GM12878 (cell line): ENCODE data around the gene PLA2G15. TPM values are rescaled to one million over a fixed set of nuclear protein-coding genes. Genes with fewer than 3 reads are reported as not detected.

Experiments used
- ATAC-seq: fragments of 200-7000 bp; cut with Tn5 transposase; 3 replicates; pipeline ENCODE4 v1.9.1; 2020; ENCODE audit warnings: mild to moderate bottlenecking, moderate library complexity
- BruUV-seq: library from RNA; stranded (reverse); fragments of 400-500 nt; replicated peaks from 2 replicates; lab custom pipeline; 2021; lab: Mats Ljungman, UMichigan
- CTCF ChIA-PET: fragments of 300-600 bp; sonication (Branson Sonifier 250); formaldehyde crosslinking; extraction: SDS; loops from one replicate; lab custom pipeline; 2021; ENCODE audit warnings: inconsistent platforms; lab: Yijun Ruan, JAX
- POLR2A ChIA-PET: fragments of 350-600 bp; formaldehyde crosslinking; extraction: SDS; loops from one replicate; lab custom pipeline; 2021; ENCODE audit warnings: inconsistent platforms; lab: Charles Lee
- RAD21 ChIA-PET: fragments of 300-600 bp; sonication (Branson Sonifier 250); formaldehyde crosslinking; loops from one replicate; lab custom pipeline; 2023; ENCODE audit warnings: antibody characterized with exemption; ENCODE audit not compliant: unreplicated experiment; lab: Charles Lee
- SMC1A ChIA-PET: fragments of 300-600 bp; sonication (Branson Sonifier 250); formaldehyde crosslinking; loops from one replicate; lab custom pipeline; 2023; ENCODE audit not compliant: unreplicated experiment, uncharacterized antibody; lab: Charles Lee
- DNase-seq: peaks from one replicate; pipeline ENCODE4 v3.0.0-alpha.2; 2011; ENCODE audit warnings: low read depth, low spot score
- FAIRE-seq: peaks from 3 replicates; lab custom pipeline; 2011; peaks lifted over from hg19 to GRCh38; lab: Jason Lieb, UNC
- H2AFZ ChIP-seq: 2 replicates; pipeline ENCODE4 v1.6.0; 2011; ENCODE audit warnings: low read depth, low read length, control low read depth; ENCODE audit not compliant: control insufficient read depth
- H3K27ac ChIP-seq: 2 replicates; pipeline ENCODE4 v1.5.1; 2011; ENCODE audit warnings: control low read depth; ENCODE audit not compliant: control insufficient read depth, insufficient read depth
- H3K27me3 ChIP-seq, 2 experiments: replicated peaks in 1 of 2; 2 replicates each; pipeline versions ENCODE4 v1.6.0 to v1.6.1; 2011; ENCODE audit warnings: low read length in 1 of 2; ENCODE audit not compliant: control insufficient read depth in 2 of 2, insufficient read depth in 2 of 2
- H3K36me3 ChIP-seq, 2 experiments: 2 replicates each; pipeline ENCODE4 v1.5.1; 2011; ENCODE audit warnings: low read length in 1 of 2; ENCODE audit not compliant: control insufficient read depth in 2 of 2, insufficient read depth in 2 of 2
- H3K4me1 ChIP-seq: 2 replicates; pipeline ENCODE4 v1.6.1; 2011; ENCODE audit warnings: mild to moderate bottlenecking, low read length, moderate library complexity, mixed read lengths; ENCODE audit not compliant: control insufficient read depth, insufficient read depth
- H3K4me2 ChIP-seq: 2 replicates; pipeline ENCODE4 v1.6.0; 2011; ENCODE audit warnings: control low read depth; ENCODE audit not compliant: control insufficient read depth, insufficient read depth
- H3K4me3 ChIP-seq: fragments of 200-600 bp; sonication (generic); 2 replicates; pipeline ENCODE4 v1.5.1; 2016
- H3K79me2 ChIP-seq: 2 replicates; pipeline ENCODE4 v1.6.0; 2011; ENCODE audit warnings: low read length; ENCODE audit not compliant: control insufficient read depth, insufficient read depth
- H3K9ac ChIP-seq: 2 replicates; pipeline ENCODE4 v1.8.0; 2011; ENCODE audit warnings: low read length, control low read depth, mixed read lengths; ENCODE audit not compliant: control insufficient read depth, insufficient read depth
- H3K9me3 ChIP-seq: replicated peaks from 3 replicates; pipeline ENCODE4 v1.5.1; 2011; ENCODE audit warnings: mild to moderate bottlenecking, low read length; ENCODE audit not compliant: control insufficient read depth, insufficient read depth
- H4K20me1 ChIP-seq: 2 replicates; pipeline ENCODE4 v1.6.0; 2011; ENCODE audit not compliant: control insufficient read depth, insufficient read depth
- DPF2 ChIP-seq: fragments of 450-650 bp; IDR thresholded peaks from 2 replicates; pipeline ENCODE4 v1.6.1; 2017; ENCODE audit warnings: mild to moderate bottlenecking
- JUNB ChIP-seq: IDR thresholded peaks from 2 replicates; pipeline ENCODE4 v1.6.1; 2016; ENCODE audit warnings: antibody characterized with exemption, mild to moderate bottlenecking
- PAX8 ChIP-seq: fragments of 450-650 bp; IDR thresholded peaks from 2 replicates; pipeline ENCODE4 v1.6.1; 2017; ENCODE audit warnings: mild to moderate bottlenecking, moderate library complexity
- WRNIP1 ChIP-seq: IDR thresholded peaks from 2 replicates; pipeline ENCODE4 v1.6.1; 2011; ENCODE audit warnings: low read depth, low read length, improper control_type of control experiment, borderline replicate concordance
- WGBS: methylation state at CpG from one replicate; pipeline ENCODE4 v1.1.6; 2016; ENCODE audit warnings: low lambda C conversion rate; ENCODE audit not compliant: insufficient replicate concordance, insufficient coverage; ENCODE audit errors: missing lambda C conversion rate; 5-methylcytosine and 5-hydroxymethylcytosine counted together
- in situ Hi-C: fragments of 300-500 bp; cut with MboI; formaldehyde crosslinking; loops from 9 replicates; pipeline ENCODE4 v1.14.3; 2018; ENCODE audit warnings: mixed read lengths
- intact Hi-C: fragments of 100-400 bp; cut with micrococcal nuclease; formaldehyde crosslinking; loops from one replicate; pipeline ENCODE4 v1.14.2; 2022; ENCODE audit not compliant: unreplicated experiment
- polyA plus RNA-seq, 11 experiments: library from polyadenylated mRNA; depleted of rRNA in 4 of 11; unstranded in 6 of 11; stranded (reverse) in 5 of 11; fragments of >200 nt; fragmentation: Nextera tagmentation in 4 of 11; fragmentation: Illumina TruSeq in 1 of 11; extraction: Ambion mirVana in 4 of 11; extraction: Trizol in 1 of 11; gene quantifications; 1 replicate in 1 of 11; 2 replicates in 10 of 11; pipeline versions ENCODE4 v1.2.1 to v1.2.3, GENCODE V29; 2011 to 2016; ENCODE audit warnings: inconsistent platforms in 2 of 11, missing spikeins in 2 of 11, low read depth in 1 of 11
- total RNA-seq, 4 experiments: library from RNA; depleted of rRNA in 3 of 4; stranded (reverse); fragments of >200 nt in 3 of 4; fragmentation: Illumina TruSeq in 1 of 4; extraction: Trizol in 1 of 4; gene quantifications; 2 replicates each; pipeline versions ENCODE4 v1.2.1 to v1.2.3, GENCODE V29; 2013 to 2021
- TF ChIP-seq, protein P1 (sequence below), 3 experiments: IDR thresholded peaks in 2 of 3; conservative IDR thresholded peaks in 1 of 3; 2 replicates each; pipeline ENCODE4 v1.5.1; 2011; ENCODE audit warnings: low read depth in 3 of 3, low read length in 3 of 3, mild to moderate bottlenecking in 3 of 3, control low read depth in 2 of 3, moderate library complexity in 2 of 3, inconsistent platforms in 1 of 3, mixed read lengths in 1 of 3; ENCODE audit not compliant: control insufficient read depth in 2 of 3, insufficient read depth in 1 of 3; ENCODE audit errors: extremely low read depth in 1 of 3
- TF ChIP-seq, protein P2 (sequence below): fragments of 450-650 bp; formaldehyde crosslinking; IDR thresholded peaks from 2 replicates; pipeline ENCODE4 v1.4.0; 2020; ENCODE audit warnings: mild to moderate bottlenecking, moderate library complexity
- TF ChIP-seq, protein P3 (sequence below): fragments of 450-650 bp; IDR thresholded peaks from 2 replicates; pipeline ENCODE4 v1.6.1; 2017; ENCODE audit warnings: low read depth, mild to moderate bottlenecking, moderate library complexity
- TF ChIP-seq, protein P4 (sequence below): fragments of 450-650 bp; IDR thresholded peaks from 2 replicates; pipeline ENCODE4 v1.6.1; 2018; ENCODE audit warnings: borderline replicate concordance, mild to moderate bottlenecking; ENCODE audit not compliant: partially characterized antibody

Gene PLA2G15
- total and polyA plus RNA-seq, 10 of the 15 experiments (the other 5 are each of a cell fraction or from before 2014, with no cell fraction given), result 0.31 to 9.4 (median 6.8) TPM

DNA sequence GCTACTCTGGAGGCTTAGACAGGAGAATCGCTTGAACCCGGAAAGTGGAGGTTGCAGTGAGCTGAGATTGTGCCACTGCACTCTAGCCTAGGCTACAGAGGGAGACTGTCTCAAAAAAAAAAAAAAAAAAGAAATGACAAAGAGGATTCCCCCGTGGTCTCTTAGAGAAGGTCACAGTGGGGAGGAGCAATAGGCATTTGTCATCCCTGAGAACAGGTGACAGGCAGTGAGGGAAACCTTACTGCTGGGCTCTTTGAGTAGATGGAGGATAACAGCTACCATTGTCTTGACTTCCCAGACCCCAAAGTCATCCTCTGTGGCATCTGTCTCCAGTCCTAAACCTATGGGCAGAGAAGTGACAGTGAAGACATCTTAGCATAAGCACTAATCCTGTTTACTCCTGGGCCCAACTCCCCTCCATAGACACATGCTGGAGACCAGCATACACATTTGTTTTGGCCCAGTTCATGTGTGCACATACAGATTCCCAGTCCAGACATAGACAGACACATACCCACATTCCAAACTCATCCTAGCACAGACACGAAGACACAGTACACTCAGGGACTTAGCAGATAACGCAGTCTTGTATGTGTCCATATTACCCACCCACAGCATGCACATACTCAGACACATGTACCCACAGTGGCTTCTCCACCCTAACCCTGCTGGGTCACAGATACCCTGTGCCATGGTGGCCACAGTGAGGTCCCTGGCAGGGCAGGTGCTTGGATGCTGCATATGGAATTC, 11.9 kb upstream of the PLA2G15 start:
- FAIRE-seq (no peak), ATAC-seq (no peak), DNase-seq (no peak)
- no peaks in the 10 kb centered on the region for H3K79me2 ChIP-seq
- intact Hi-C loops, result no loop called here
- H3K27me3 ChIP-seq, result no peaks in the 10 kb centered on the region
- ChIA-PET CTCF (interaction anchor here (0.6 kb wide), 1 partner anchor 716 kb away, joined by 3 read pairs; no protein-coding TSS in a partner anchor), POLR2A (interaction anchor here (0.6 kb wide), 1 partner anchor 297 kb away, joined by 3 read pairs; the partner anchor contains the start of gene PSMB10), RAD21 (no interaction called here), SMC1A (no interaction called here)
- TF ChIP-seq, protein P1, sequence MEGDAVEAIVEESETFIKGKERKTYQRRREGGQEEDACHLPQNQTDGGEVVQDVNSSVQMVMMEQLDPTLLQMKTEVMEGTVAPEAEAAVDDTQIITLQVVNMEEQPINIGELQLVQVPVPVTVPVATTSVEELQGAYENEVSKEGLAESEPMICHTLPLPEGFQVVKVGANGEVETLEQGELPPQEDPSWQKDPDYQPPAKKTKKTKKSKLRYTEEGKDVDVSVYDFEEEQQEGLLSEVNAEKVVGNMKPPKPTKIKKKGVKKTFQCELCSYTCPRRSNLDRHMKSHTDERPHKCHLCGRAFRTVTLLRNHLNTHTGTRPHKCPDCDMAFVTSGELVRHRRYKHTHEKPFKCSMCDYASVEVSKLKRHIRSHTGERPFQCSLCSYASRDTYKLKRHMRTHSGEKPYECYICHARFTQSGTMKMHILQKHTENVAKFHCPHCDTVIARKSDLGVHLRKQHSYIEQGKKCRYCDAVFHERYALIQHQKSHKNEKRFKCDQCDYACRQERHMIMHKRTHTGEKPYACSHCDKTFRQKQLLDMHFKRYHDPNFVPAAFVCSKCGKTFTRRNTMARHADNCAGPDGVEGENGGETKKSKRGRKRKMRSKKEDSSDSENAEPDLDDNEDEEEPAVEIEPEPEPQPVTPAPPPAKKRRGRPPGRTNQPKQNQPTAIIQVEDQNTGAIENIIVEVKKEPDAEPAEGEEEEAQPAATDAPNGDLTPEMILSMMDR (IDR thresholded peaks at IDR 0.05 in 2 of 3, conservative IDR thresholded peaks at IDR 0.05 in 1 of 3; ENCODE audit: control insufficient read depth in 2 of 3, extremely low read depth in 1 of 3, insufficient read depth in 1 of 3, low read depth in 3 of 3, low read length in 3 of 3), result no peak
- no peak for TF ChIP-seq JUNB
- TF ChIP-seq, protein P2, sequence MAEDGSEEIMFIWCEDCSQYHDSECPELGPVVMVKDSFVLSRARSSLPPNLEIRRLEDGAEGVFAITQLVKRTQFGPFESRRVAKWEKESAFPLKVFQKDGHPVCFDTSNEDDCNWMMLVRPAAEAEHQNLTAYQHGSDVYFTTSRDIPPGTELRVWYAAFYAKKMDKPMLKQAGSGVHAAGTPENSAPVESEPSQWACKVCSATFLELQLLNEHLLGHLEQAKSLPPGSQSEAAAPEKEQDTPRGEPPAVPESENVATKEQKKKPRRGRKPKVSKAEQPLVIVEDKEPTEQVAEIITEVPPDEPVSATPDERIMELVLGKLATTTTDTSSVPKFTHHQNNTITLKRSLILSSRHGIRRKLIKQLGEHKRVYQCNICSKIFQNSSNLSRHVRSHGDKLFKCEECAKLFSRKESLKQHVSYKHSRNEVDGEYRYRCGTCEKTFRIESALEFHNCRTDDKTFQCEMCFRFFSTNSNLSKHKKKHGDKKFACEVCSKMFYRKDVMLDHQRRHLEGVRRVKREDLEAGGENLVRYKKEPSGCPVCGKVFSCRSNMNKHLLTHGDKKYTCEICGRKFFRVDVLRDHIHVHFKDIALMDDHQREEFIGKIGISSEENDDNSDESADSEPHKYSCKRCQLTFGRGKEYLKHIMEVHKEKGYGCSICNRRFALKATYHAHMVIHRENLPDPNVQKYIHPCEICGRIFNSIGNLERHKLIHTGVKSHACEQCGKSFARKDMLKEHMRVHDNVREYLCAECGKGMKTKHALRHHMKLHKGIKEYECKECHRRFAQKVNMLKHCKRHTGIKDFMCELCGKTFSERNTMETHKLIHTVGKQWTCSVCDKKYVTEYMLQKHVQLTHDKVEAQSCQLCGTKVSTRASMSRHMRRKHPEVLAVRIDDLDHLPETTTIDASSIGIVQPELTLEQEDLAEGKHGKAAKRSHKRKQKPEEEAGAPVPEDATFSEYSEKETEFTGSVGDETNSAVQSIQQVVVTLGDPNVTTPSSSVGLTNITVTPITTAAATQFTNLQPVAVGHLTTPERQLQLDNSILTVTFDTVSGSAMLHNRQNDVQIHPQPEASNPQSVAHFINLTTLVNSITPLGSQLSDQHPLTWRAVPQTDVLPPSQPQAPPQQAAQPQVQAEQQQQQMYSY (CRISPR knock-in tag), result no peak
- TF ChIP-seq DPF2, result no peak
- no peak for TF ChIP-seq WRNIP1
- TF ChIP-seq PAX8, result no peak
- TF ChIP-seq, protein P3, sequence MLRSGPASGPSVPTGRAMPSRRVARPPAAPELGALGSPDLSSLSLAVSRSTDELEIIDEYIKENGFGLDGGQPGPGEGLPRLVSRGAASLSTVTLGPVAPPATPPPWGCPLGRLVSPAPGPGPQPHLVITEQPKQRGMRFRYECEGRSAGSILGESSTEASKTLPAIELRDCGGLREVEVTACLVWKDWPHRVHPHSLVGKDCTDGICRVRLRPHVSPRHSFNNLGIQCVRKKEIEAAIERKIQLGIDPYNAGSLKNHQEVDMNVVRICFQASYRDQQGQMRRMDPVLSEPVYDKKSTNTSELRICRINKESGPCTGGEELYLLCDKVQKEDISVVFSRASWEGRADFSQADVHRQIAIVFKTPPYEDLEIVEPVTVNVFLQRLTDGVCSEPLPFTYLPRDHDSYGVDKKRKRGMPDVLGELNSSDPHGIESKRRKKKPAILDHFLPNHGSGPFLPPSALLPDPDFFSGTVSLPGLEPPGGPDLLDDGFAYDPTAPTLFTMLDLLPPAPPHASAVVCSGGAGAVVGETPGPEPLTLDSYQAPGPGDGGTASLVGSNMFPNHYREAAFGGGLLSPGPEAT, result no peak
- TF ChIP-seq, protein P4, sequence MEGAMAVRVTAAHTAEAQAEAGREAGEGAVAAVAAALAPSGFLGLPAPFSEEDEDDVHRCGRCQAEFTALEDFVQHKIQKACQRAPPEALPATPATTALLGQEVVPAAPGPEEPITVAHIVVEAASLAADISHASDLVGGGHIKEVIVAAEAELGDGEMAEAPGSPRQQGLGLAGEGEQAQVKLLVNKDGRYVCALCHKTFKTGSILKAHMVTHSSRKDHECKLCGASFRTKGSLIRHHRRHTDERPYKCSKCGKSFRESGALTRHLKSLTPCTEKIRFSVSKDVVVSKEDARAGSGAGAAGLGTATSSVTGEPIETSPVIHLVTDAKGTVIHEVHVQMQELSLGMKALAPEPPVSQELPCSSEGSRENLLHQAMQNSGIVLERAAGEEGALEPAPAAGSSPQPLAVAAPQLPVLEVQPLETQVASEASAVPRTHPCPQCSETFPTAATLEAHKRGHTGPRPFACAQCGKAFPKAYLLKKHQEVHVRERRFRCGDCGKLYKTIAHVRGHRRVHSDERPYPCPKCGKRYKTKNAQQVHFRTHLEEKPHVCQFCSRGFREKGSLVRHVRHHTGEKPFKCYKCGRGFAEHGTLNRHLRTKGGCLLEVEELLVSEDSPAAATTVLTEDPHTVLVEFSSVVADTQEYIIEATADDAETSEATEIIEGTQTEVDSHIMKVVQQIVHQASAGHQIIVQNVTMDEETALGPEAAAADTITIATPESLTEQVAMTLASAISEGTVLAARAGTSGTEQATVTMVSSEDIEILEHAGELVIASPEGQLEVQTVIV, result no peak
- H3K9me3 ChIP-seq, result no peaks in the 10 kb centered on the region
- peaks cover 3 to 7% of the 10 kb centered on the region in 2 experiments; a peak in 3 of 4 replicates for H3K36me3 ChIP-seq
- no peaks in the 10 kb centered on the region for H4K20me1 ChIP-seq
- BruUV-seq, result no TSS peak
- H3K4me2 ChIP-seq, result no peak overlapping the region
- H2AFZ ChIP-seq, result no peak overlapping the region
- in situ Hi-C loops, result no loop called here
- H3K9ac ChIP-seq, result no peak overlapping the region
- 38% methylated on average over 5 of the region's 5 CpGs for WGBS
- H3K27ac ChIP-seq, result no peak overlapping the region
- peaks cover 11% of the 10 kb centered on the region for H3K4me1 ChIP-seq
- H3K4me3 ChIP-seq, result no peak overlapping the region
